SK-N-SH (cell line): ENCODE measurements around the gene FCN3. TPM values are rescaled to one million over a fixed set of nuclear protein-coding genes. Genes with fewer than 3 reads are reported as not detected.
A peak's percentile ranks its signal among the peaks of the same experiment; 100 is the strongest.

Source experiments
- CTCF ChIA-PET: fragments of 300-600, 350-600 bp; formaldehyde crosslinking; extraction: SDS; loops from one replicate; lab custom pipeline; 2021; lab: Yijun Ruan, JAX
- POLR2A ChIA-PET: fragments of 350-600 bp; sonication (Branson Sonifier 250); formaldehyde crosslinking; extraction: SDS; loops from one replicate; lab custom pipeline; 2020; ENCODE audit warnings: antibody characterized with exemption, inconsistent platforms; lab: Yijun Ruan, JAX
- DNase-seq: peaks from one replicate; pipeline ENCODE4 v3.0.0; 2012
- H2AFZ ChIP-seq: fragments of 200-600 bp; sonication (generic); 2 replicates; pipeline ENCODE4 v1.8.1; 2016; ENCODE audit warnings: antibody characterized with exemption, mild to moderate bottlenecking, low read depth
- H3F3A ChIP-seq: fragments of 200-600 bp; sonication (generic); replicated peaks from 2 replicates; pipeline ENCODE3; 2016; ENCODE audit warnings: antibody characterized with exemption, mild to moderate bottlenecking; ENCODE audit not compliant: insufficient read depth
- H3K27ac ChIP-seq, 2 experiments: fragments of 200-500 bp in 1 of 2; fragments of 200-600 bp in 1 of 2; sonication (Bioruptor generic) in 1 of 2; sonication (generic), shearing (Covaris generic) in 1 of 2; 2 replicates each; pipeline versions ENCODE4 v1.5.1 to v1.6.1; 2014 to 2016; ENCODE audit warnings: low read depth in 2 of 2, inconsistent platforms in 1 of 2, low read length in 1 of 2, mild to moderate bottlenecking in 1 of 2, mixed read lengths in 1 of 2
- H3K27me3 ChIP-seq: fragments of 200-600 bp; sonication (generic), shearing (Covaris generic); 2 replicates; pipeline ENCODE4 v1.6.1; 2016; ENCODE audit warnings: mixed run types; ENCODE audit not compliant: insufficient read depth
- H3K36me3 ChIP-seq, 2 experiments: fragments of 200-500 bp in 1 of 2; fragments of 200-600 bp in 1 of 2; sonication (Bioruptor generic) in 1 of 2; sonication (generic) in 1 of 2; replicated peaks in 1 of 2; 2 replicates each; pipeline versions ENCODE3 to v1.5.1; 2014 to 2016; ENCODE audit warnings: low read length in 1 of 2, mild to moderate bottlenecking in 1 of 2; ENCODE audit not compliant: insufficient read depth in 2 of 2, control insufficient read depth in 1 of 2
- H3K4me1 ChIP-seq, 2 experiments: fragments of 200-500 bp in 1 of 2; fragments of 200-600 bp in 1 of 2; sonication (Bioruptor generic) in 1 of 2; sonication (generic), shearing (Covaris generic) in 1 of 2; 2 replicates each; pipeline versions ENCODE4 v1.5.1 to v1.6.1; 2014 to 2016; ENCODE audit warnings: low read depth in 1 of 2, low read length in 1 of 2, mixed run types in 1 of 2; ENCODE audit not compliant: insufficient read depth in 2 of 2, control insufficient read depth in 1 of 2
- H3K4me2 ChIP-seq: fragments of 200-600 bp; sonication (generic), shearing (Covaris generic); 2 replicates; pipeline ENCODE4 v1.6.1; 2017; ENCODE audit warnings: mixed run types
- H3K4me3 ChIP-seq, 2 experiments: fragments of 200-500 bp in 1 of 2; fragments of 200-600 bp in 1 of 2; sonication (Bioruptor generic) in 1 of 2; sonication (generic), shearing (Covaris generic) in 1 of 2; 2 replicates each; pipeline versions ENCODE4 v1.5.1 to v1.8.1; 2014 to 2016; ENCODE audit warnings: low read depth in 2 of 2, inconsistent platforms in 1 of 2, low read length in 1 of 2, mild to moderate bottlenecking in 1 of 2, mixed read lengths in 1 of 2, moderate library complexity in 1 of 2
- H3K79me2 ChIP-seq: fragments of 200-600 bp; sonication (generic); 2 replicates; pipeline ENCODE4 v1.8.1; 2017; ENCODE audit warnings: mild to moderate bottlenecking; ENCODE audit not compliant: insufficient read depth
- H3K9ac ChIP-seq: fragments of 200-600 bp; sonication (generic); 2 replicates; pipeline ENCODE4 v1.6.1; 2017; ENCODE audit warnings: mixed run types
- H3K9me2 ChIP-seq: fragments of 200-600 bp; sonication (generic); 2 replicates; pipeline ENCODE4 v1.6.1; 2017; ENCODE audit warnings: mixed run types
- H3K9me3 ChIP-seq: fragments of 200-600 bp; sonication (generic); 2 replicates; pipeline ENCODE4 v1.6.1; 2017; ENCODE audit warnings: mixed run types, mild to moderate bottlenecking, moderate library complexity
- H4K20me1 ChIP-seq: fragments of 200-600 bp; sonication (generic); 2 replicates; pipeline ENCODE4 v1.6.1; 2017; ENCODE audit warnings: mild to moderate bottlenecking, mixed run types; ENCODE audit not compliant: insufficient read depth
- CHD2 ChIP-seq: fragments of 150-350 bp; IDR thresholded peaks from 2 replicates; pipeline ENCODE4 v1.6.1; 2018; ENCODE audit warnings: low read length; ENCODE audit not compliant: partially characterized antibody
- CTCF ChIP-seq: fragments of 200-600 bp; sonication (generic); IDR thresholded peaks from 2 replicates; pipeline ENCODE4 v1.6.1; 2017; ENCODE audit warnings: antibody characterized with exemption, mild to moderate bottlenecking, moderate library complexity
- ELF1 ChIP-seq: IDR thresholded peaks from 2 replicates; pipeline ENCODE4 v1.4.0; 2012
- EP300 ChIP-seq, 2 experiments: IDR thresholded peaks; 2 replicates each; pipeline versions ENCODE4 v1.4.0 to v1.6.1; 2012; ENCODE audit warnings: borderline replicate concordance in 1 of 2, low read depth in 1 of 2, low read length in 1 of 2
- FOXM1 ChIP-seq: IDR thresholded peaks from 2 replicates; pipeline ENCODE4 v1.4.0; 2012; ENCODE audit warnings: low read depth, mild to moderate bottlenecking
- JUND ChIP-seq: IDR thresholded peaks from 2 replicates; pipeline ENCODE4 v1.4.0; 2012
- MXI1 ChIP-seq: IDR thresholded peaks from 2 replicates; pipeline ENCODE4 v1.6.1; 2012; ENCODE audit warnings: mild to moderate bottlenecking, low read depth, low read length, improper control_type of control experiment
- NFIC ChIP-seq: IDR thresholded peaks from 2 replicates; pipeline ENCODE4 v1.4.0; 2012; ENCODE audit warnings: borderline replicate concordance
- NRF1 ChIP-seq: IDR thresholded peaks from 2 replicates; pipeline ENCODE4 v1.6.1; 2012; ENCODE audit warnings: low read depth, mild to moderate bottlenecking, low read length
- PBX3 ChIP-seq: IDR thresholded peaks from 2 replicates; pipeline ENCODE4; 2012
- POLR2AphosphoS5 ChIP-seq: IDR thresholded peaks from 2 replicates; pipeline ENCODE4 v1.6.1; 2012; ENCODE audit warnings: low read depth, low read length
- RCOR1 ChIP-seq: fragments of 150-350 bp; IDR thresholded peaks from 2 replicates; pipeline ENCODE4 v1.6.1; 2017; ENCODE audit warnings: antibody characterized with exemption, low read length
- RFX5 ChIP-seq: IDR thresholded peaks from 2 replicates; pipeline ENCODE4 v1.6.1; 2012; ENCODE audit warnings: mild to moderate bottlenecking, improper control_type of control experiment, low read length
- RXRA ChIP-seq: IDR thresholded peaks from 2 replicates; pipeline ENCODE4 v1.4.0; 2012; ENCODE audit warnings: low read depth, mild to moderate bottlenecking, borderline replicate concordance
- TAF1 ChIP-seq: IDR thresholded peaks from 2 replicates; pipeline ENCODE4 v1.6.1; 2012; ENCODE audit warnings: low read depth, mild to moderate bottlenecking, low read length, moderate library complexity, borderline replicate concordance
- USF1 ChIP-seq: IDR thresholded peaks from 2 replicates; pipeline ENCODE4 v1.4.0; 2012; ENCODE audit warnings: low read depth, borderline replicate concordance
- USF2 ChIP-seq: fragments of 150-350 bp; IDR thresholded peaks from 2 replicates; pipeline ENCODE4 v1.6.1; 2017; ENCODE audit warnings: antibody characterized with exemption, low read length, low read depth, borderline replicate concordance
- YY1 ChIP-seq: IDR thresholded peaks from 2 replicates; pipeline ENCODE4 v1.4.0; 2012; ENCODE audit warnings: low read depth, mild to moderate bottlenecking
- WGBS: methylation state at CpG from one replicate; pipeline ENCODE4 v1.1.6; 2017; ENCODE audit warnings: low lambda C conversion rate; 5-methylcytosine and 5-hydroxymethylcytosine counted together
- polyA plus RNA-seq, 3 experiments: library from polyadenylated mRNA; depleted of rRNA; stranded (reverse); fragments of >200 nt; gene quantifications; 2 replicates each; pipeline ENCODE4 v1.2.3, GENCODE V29; 2012

The FCN3 gene
- polyA plus RNA-seq, 1 of the 3 experiments (the other 2 are of a cell fraction), result not detected

- Histone ChIP-seq H4K20me1 (peaks cover 6% of the 10 kb centered on the region; the same call in 1 of the 2 replicates), H3K9ac (peak overlapping the region; percentile 97)
- TF ChIP-seq NRF1, result no peak
- TF ChIP-seq USF1, result no peak
- TF ChIP-seq RXRA, result no peak
- TF ChIP-seq JUND, result no peak
- TF ChIP-seq POLR2AphosphoS5, result no peak
- TF ChIP-seq RCOR1, result no peak
- TF ChIP-seq, all 33 proteins: peak for 0
- peaks cover 11 to 24% of the 10 kb centered on the region in 2 experiments; a peak in 3 of 4 replicates for H3K4me1 ChIP-seq
- ChIA-PET CTCF (interaction anchor here (0.9 to 17.1 kb wide), 6 partner anchors 10 to 73 kb away, joined by 3 to 185 read pairs (median 10); no protein-coding TSS in a partner anchor), POLR2A (interaction anchor here (1.1 to 1.2 kb wide), 2 partner anchors 23 to 43 kb away, joined by 5 read pairs; partner anchors contain the start of gene MAP3K6)
- no peaks in the 10 kb centered on the region for H3K9me3 ChIP-seq
- peaks cover 12 to 22% of the 10 kb centered on the region in 2 experiments for H3K36me3 ChIP-seq
- H3K4me2 ChIP-seq, result peak overlapping the region; percentile 88
- H3F3A ChIP-seq, result no peaks in the 10 kb centered on the region
- H3K27ac ChIP-seq, result peak overlapping the region; percentile 79 to 92
- 4% methylated on average over 9 of the region's 10 CpGs for WGBS
- peaks cover 56% of the 10 kb centered on the region for H3K79me2 ChIP-seq
- no peak for DNase-seq
- H3K27me3 ChIP-seq, result no peaks in the 10 kb centered on the region
- H2AFZ ChIP-seq, result peak overlapping the region; percentile 65; the same call in 1 of the 2 replicates
- H3K9me2 ChIP-seq, result no peaks in the 10 kb centered on the region
- H3K4me3 ChIP-seq, result peak overlapping the region; percentile 95 to 100
These were observed 51.9 kb downstream of the FCN3 start for GRCh38 chr1:27322569-27323240.

GRCh38 chr1:27321813-27322568 is 52.6 kb downstream of the FCN3 start, which contains the start of gene TMEM222:
TSS of gene TMEM222 (plus strand) at chr1:27322163. CDS start at chr1:27322198, 35 bp downstream.
- Histone ChIP-seq H3K9me3 (no peaks in the 10 kb centered on the region), H3F3A (no peaks in the 10 kb centered on the region), H3K4me2 (peak within 1 kb of the TSS; percentile 88), H3K4me1 (peaks cover 11 to 24% of the 10 kb centered on the region in 2 experiments; a peak in 3 of 4 replicates), H3K27me3 (no peaks in the 10 kb centered on the region), H3K36me3 (peaks cover 12 to 22% of the 10 kb centered on the region in 2 experiments), H3K27ac (peak within 1 kb of the TSS; percentile 79 to 92), H4K20me1 (0 out of 2 replicates have a peak, but pooled peaks cover 1% of the 10 kb centered on the region), H2AFZ (peak within 1 kb of the TSS; percentile 98), H3K4me3 (peak within 1 kb of the TSS; percentile 95 to 100), H3K9ac (peak within 1 kb of the TSS; percentile 97), H3K9me2 (no peaks in the 10 kb centered on the region), H3K79me2 (peaks cover 49% of the 10 kb centered on the region)
- ChIA-PET POLR2A (interaction anchor here (1.1 to 1.2 kb wide), 2 partner anchors 22 to 44 kb away, joined by 5 read pairs; partner anchors contain the start of gene MAP3K6), CTCF (interaction anchor here (0.9 to 17.1 kb wide), 5 partner anchors 11 to 44 kb away, joined by 3 to 185 read pairs (median 12); no protein-coding TSS in a partner anchor)
- WGBS, result 4% methylated on average over 15 of the region's 67 CpGs
- peak; percentile 98 for DNase-seq
- TF ChIP-seq CHD2, result peak; percentile 84
- peak; percentile 81; the same call in 1 of the 2 replicates for TF ChIP-seq MXI1
- TF ChIP-seq POLR2AphosphoS5, result peak; percentile 66
- TF ChIP-seq RFX5, result no peak
- peak; percentile 20 to 57; a peak in 2 of 4 replicates for TF ChIP-seq EP300 (IDR thresholded peaks at IDR 0.05; ENCODE audit: borderline replicate concordance in 1 of 2, low read depth in 1 of 2, low read length in 1 of 2)
- 0 out of 2 replicates have a peak, but pooled peaks have one; percentile 17 for TF ChIP-seq PBX3
- no peak for TF ChIP-seq NFIC
- TF ChIP-seq USF2, result no peak
- TF ChIP-seq NRF1, result no peak
- peak; percentile 45; the same call in 1 of the 2 replicates for TF ChIP-seq RCOR1
- TF ChIP-seq TAF1, result peak; percentile 71
- TF ChIP-seq USF1, result peak; percentile 68
- peak; percentile 88 for TF ChIP-seq YY1
- no peak for TF ChIP-seq FOXM1
- peak; percentile 98 for TF ChIP-seq ELF1
- no peak for TF ChIP-seq CTCF
